MM.1S (cell line): Measurements from ENCODE around the gene RNF150.

ENCODE experiments used
- EZH2phosphoT487 ChIP-seq: fragments of 300-600 bp; sonication (generic); IDR thresholded peaks from 2 replicates; pipeline ENCODE4 v1.6.1; 2018; ENCODE audit warnings: antibody characterized with exemption, low read length
- TF ChIP-seq, protein P1 (sequence below): fragments of 300-600 bp; sonication (generic); IDR thresholded peaks from 2 replicates; pipeline ENCODE4 v1.5.1; 2016; ENCODE audit warnings: antibody characterized with exemption, low read length, mixed read lengths

DNA sequence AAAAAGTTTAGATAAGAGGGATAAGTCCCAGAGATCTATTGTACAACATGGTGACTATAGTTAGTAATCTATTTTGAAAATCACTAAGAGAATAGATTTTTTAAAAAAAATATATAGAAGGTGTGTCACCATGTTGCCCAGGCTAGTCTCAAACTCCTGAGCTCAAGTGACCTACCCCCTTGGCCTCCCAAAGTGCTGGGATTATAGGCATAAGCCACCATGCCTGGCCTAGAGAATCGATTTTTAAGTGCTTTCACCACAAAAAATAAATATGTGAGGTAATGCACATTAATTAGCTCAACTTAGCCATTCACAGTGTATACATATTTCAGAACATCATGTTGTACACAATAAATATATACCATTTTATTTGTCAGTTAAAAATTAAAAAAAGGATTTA, 320.4 kb downstream of the RNF150 start:
- TF ChIP-seq, protein P1, sequence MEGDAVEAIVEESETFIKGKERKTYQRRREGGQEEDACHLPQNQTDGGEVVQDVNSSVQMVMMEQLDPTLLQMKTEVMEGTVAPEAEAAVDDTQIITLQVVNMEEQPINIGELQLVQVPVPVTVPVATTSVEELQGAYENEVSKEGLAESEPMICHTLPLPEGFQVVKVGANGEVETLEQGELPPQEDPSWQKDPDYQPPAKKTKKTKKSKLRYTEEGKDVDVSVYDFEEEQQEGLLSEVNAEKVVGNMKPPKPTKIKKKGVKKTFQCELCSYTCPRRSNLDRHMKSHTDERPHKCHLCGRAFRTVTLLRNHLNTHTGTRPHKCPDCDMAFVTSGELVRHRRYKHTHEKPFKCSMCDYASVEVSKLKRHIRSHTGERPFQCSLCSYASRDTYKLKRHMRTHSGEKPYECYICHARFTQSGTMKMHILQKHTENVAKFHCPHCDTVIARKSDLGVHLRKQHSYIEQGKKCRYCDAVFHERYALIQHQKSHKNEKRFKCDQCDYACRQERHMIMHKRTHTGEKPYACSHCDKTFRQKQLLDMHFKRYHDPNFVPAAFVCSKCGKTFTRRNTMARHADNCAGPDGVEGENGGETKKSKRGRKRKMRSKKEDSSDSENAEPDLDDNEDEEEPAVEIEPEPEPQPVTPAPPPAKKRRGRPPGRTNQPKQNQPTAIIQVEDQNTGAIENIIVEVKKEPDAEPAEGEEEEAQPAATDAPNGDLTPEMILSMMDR = no peak
- TF ChIP-seq EZH2phosphoT487 = no peak
